H9 (cell line): ENCODE measurements around the gene CROCC. TPM values are rescaled to one million over a fixed set of nuclear protein-coding genes. Genes with fewer than 3 reads are reported as not detected.

Experiments
- DNase-seq: peaks from one replicate; pipeline ENCODE4 v3.0.0-alpha.2; 2017
- H2AFZ ChIP-seq: one replicate; pipeline ENCODE4 v1.6.1; 2013; ENCODE audit warnings: mild to moderate bottlenecking, low read length, control low read depth, moderate library complexity
- H2AK5ac ChIP-seq: 2 replicates; pipeline ENCODE4 v1.6.1; 2013; ENCODE audit warnings: low read length, control low read depth, mixed read lengths; ENCODE audit not compliant: insufficient read length
- H2BK120ac ChIP-seq: one replicate; pipeline ENCODE4 v1.6.1; 2013; ENCODE audit warnings: low read depth, mild to moderate bottlenecking, low read length, control low read depth, inconsistent platforms; ENCODE audit not compliant: poor library complexity, severe bottlenecking
- H2BK12ac ChIP-seq: 2 replicates; pipeline ENCODE4 v1.6.1; 2013; ENCODE audit warnings: low read length, control low read depth, mixed read lengths, low read depth; ENCODE audit not compliant: insufficient read length
- H2BK15ac ChIP-seq: 2 replicates; pipeline ENCODE4 v1.6.1; 2013; ENCODE audit warnings: low read depth, low read length, control low read depth
- H2BK20ac ChIP-seq: one replicate; pipeline ENCODE4 v1.6.1; 2013; ENCODE audit warnings: low read depth, mild to moderate bottlenecking, low read length, control low read depth, inconsistent platforms; ENCODE audit not compliant: poor library complexity, severe bottlenecking
- H2BK5ac ChIP-seq: 2 replicates; pipeline ENCODE4 v1.6.1; 2013; ENCODE audit warnings: low read length, control low read depth, mixed read lengths; ENCODE audit not compliant: insufficient read length
- H3K14ac ChIP-seq: 2 replicates; pipeline ENCODE4 v1.6.1; 2013; ENCODE audit warnings: low read length, control low read depth; ENCODE audit not compliant: insufficient read depth
- H3K18ac ChIP-seq: 2 replicates; pipeline ENCODE4 v1.6.1; 2013; ENCODE audit warnings: low read depth, mild to moderate bottlenecking, mixed read lengths, low read length, control low read depth; ENCODE audit not compliant: insufficient read length
- H3K23ac ChIP-seq: 2 replicates; pipeline ENCODE4 v1.6.1; 2013; ENCODE audit warnings: low read length, control low read depth, mixed read lengths, low read depth; ENCODE audit not compliant: insufficient read length
- H3K23me2 ChIP-seq: 2 replicates; pipeline ENCODE4 v1.6.1; 2013; ENCODE audit warnings: low read depth, mild to moderate bottlenecking, mixed read lengths, low read length, control low read depth; ENCODE audit not compliant: insufficient read length, poor library complexity, severe bottlenecking
- H3K27ac ChIP-seq: 2 replicates; pipeline ENCODE4 v1.5.1; 2013; ENCODE audit warnings: low read length, control low read depth, mixed read lengths, low read depth; ENCODE audit not compliant: insufficient read length
- H3K27me3 ChIP-seq: 2 replicates; pipeline ENCODE4 v1.6.1; 2013; ENCODE audit warnings: low read length, control low read depth, inconsistent platforms; ENCODE audit not compliant: insufficient read depth
- H3K4ac ChIP-seq: 2 replicates; pipeline ENCODE4 v1.6.1; 2013; ENCODE audit warnings: low read depth, mild to moderate bottlenecking, control low read depth, inconsistent platforms, low read length, moderate library complexity
- H3K4me1 ChIP-seq: 2 replicates; pipeline ENCODE4 v1.6.1; 2013; ENCODE audit warnings: low read length, control low read depth, inconsistent platforms; ENCODE audit not compliant: insufficient read depth
- H3K4me2 ChIP-seq: 2 replicates; pipeline ENCODE4 v1.6.1; 2013; ENCODE audit warnings: low read length, control low read depth, mixed read lengths; ENCODE audit not compliant: insufficient read length, insufficient read depth
- H3K56ac ChIP-seq: 2 replicates; pipeline ENCODE4 v1.6.1; 2013; ENCODE audit warnings: low read depth, mild to moderate bottlenecking, mixed read lengths, low read length, control low read depth; ENCODE audit not compliant: insufficient read length
- H3K79me1 ChIP-seq: 2 replicates; pipeline ENCODE4 v1.6.1; 2013; ENCODE audit warnings: low read depth, mild to moderate bottlenecking, moderate library complexity, low read length, control low read depth, inconsistent platforms; ENCODE audit not compliant: insufficient read depth, poor library complexity, severe bottlenecking
- H3K79me2 ChIP-seq: 2 replicates; pipeline ENCODE4 v1.6.1; 2013; ENCODE audit warnings: low read length, control low read depth, inconsistent platforms; ENCODE audit not compliant: insufficient read depth
- H3K9ac ChIP-seq: 2 replicates; pipeline ENCODE4 v1.6.1; 2013; ENCODE audit warnings: low read length, control low read depth, mixed read lengths; ENCODE audit not compliant: insufficient read length; ENCODE audit errors: extremely low read depth
- H3K9me3 ChIP-seq: one replicate; pipeline ENCODE4 v1.6.1; 2013; ENCODE audit warnings: low read depth, low read length, inconsistent platforms; ENCODE audit not compliant: control insufficient read depth
- H3T11ph ChIP-seq: one replicate; pipeline ENCODE4 v1.6.1; 2013; ENCODE audit warnings: mild to moderate bottlenecking, low read length, control low read depth, inconsistent platforms
- H4K20me1 ChIP-seq: one replicate; pipeline ENCODE4 v1.6.1; 2013; ENCODE audit not compliant: control insufficient read depth, insufficient read length, insufficient read depth
- H4K5ac ChIP-seq: 2 replicates; pipeline ENCODE4 v1.6.1; 2013; ENCODE audit warnings: low read depth, mild to moderate bottlenecking, mixed read lengths, low read length, control low read depth; ENCODE audit not compliant: insufficient read length
- H4K8ac ChIP-seq: replicated peaks from 2 replicates; pipeline ENCODE4 v1.6.1; 2013; ENCODE audit warnings: low read length, control low read depth, mixed read lengths, low read depth; ENCODE audit not compliant: insufficient read length
- H4K91ac ChIP-seq: 2 replicates; pipeline ENCODE4 v1.6.1; 2013; ENCODE audit warnings: low read depth, mild to moderate bottlenecking, moderate library complexity, mixed read lengths, low read length, control low read depth; ENCODE audit not compliant: insufficient read length
- H3K27ac Mint-ChIP-seq, 3 experiments: 2 replicates in 2 of 3; 3 replicates in 1 of 3; pipeline ENCODE4 v1.8.0; 2020 to 2021; ENCODE audit warnings: mixed read lengths in 3 of 3, mild to moderate bottlenecking in 1 of 3, moderate library complexity in 1 of 3
- H3K27me3 Mint-ChIP-seq: 2 replicates; pipeline ENCODE4 v1.8.0; 2021; ENCODE audit warnings: low read depth, mild to moderate bottlenecking, moderate library complexity, mixed read lengths
- H3K36me3 Mint-ChIP-seq, 3 experiments: 2 replicates in 2 of 3; 3 replicates in 1 of 3; pipeline ENCODE4 v1.8.0; 2020 to 2021; ENCODE audit warnings: low read depth in 3 of 3, mixed read lengths in 3 of 3; ENCODE audit not compliant: insufficient read depth in 1 of 3
- H3K4me1 Mint-ChIP-seq, 2 experiments: 2 replicates each; pipeline ENCODE4 v1.8.0; 2020; ENCODE audit warnings: mixed read lengths in 2 of 2
- H3K4me3 Mint-ChIP-seq, 2 experiments: 2 replicates in 1 of 2; 3 replicates in 1 of 2; pipeline ENCODE4 v1.8.0; 2020 to 2021; ENCODE audit warnings: mild to moderate bottlenecking in 2 of 2, mixed read lengths in 2 of 2, moderate library complexity in 1 of 2
- H3K9me3 Mint-ChIP-seq, 2 experiments: 2 replicates in 1 of 2; 3 replicates in 1 of 2; pipeline ENCODE4 v1.8.0; 2020; ENCODE audit warnings: mild to moderate bottlenecking in 2 of 2, mixed read lengths in 2 of 2, moderate library complexity in 1 of 2
- CTCF ChIP-seq: fragments of 200-600 bp; sonication (generic); conservative IDR thresholded peaks from 3 replicates; pipeline ENCODE4 v1.8.0; 2021; ENCODE audit warnings: antibody characterized with exemption, mild to moderate bottlenecking
- WGBS: extraction: QIAGEN DNeasy Blood & Tissue Kit; methylation state at CpG from one replicate; pipeline ENCODE4 v1.1.7; 2013; ENCODE audit warnings: missing lambda C conversion rate, low lambda C conversion rate, mixed read lengths; ENCODE audit not compliant: insufficient read length; ENCODE audit errors: extremely low coverage; 5-methylcytosine and 5-hydroxymethylcytosine counted together
- total RNA-seq: library from RNA; stranded (reverse); gene quantifications from 2 replicates; pipeline ENCODE4 v1.2.1, GENCODE V29; 2021

Gene CROCC
- total RNA-seq, 1 experiment from 2014 or later: 40.7 TPM

GRCh38 chr1:16971341-16972188, 49.8 kb downstream of the CROCC start:
- H2BK12ac ChIP-seq: no peak overlapping the region
- no peak overlapping the region for H4K91ac ChIP-seq
- no peak overlapping the region for H3K9ac ChIP-seq
- no peak overlapping the region for H2BK5ac ChIP-seq
- no peaks in the 10 kb centered on the region for H3K9me3 Mint-ChIP-seq
- no peaks in the 10 kb centered on the region for H4K20me1 ChIP-seq
- H3K27ac Mint-ChIP-seq: peak overlapping the region in 1 of 3 experiments; percentile 72; a peak in 2 of 7 replicates
- H2BK120ac ChIP-seq: no peak overlapping the region
- H3K4me1 ChIP-seq: no peaks in the 10 kb centered on the region
- no peak overlapping the region for H2AK5ac ChIP-seq
- WGBS: no CpG with 5 or more reads among the region's 28 CpGs
- H3K79me1 ChIP-seq: no peaks in the 10 kb centered on the region
- H3K36me3 Mint-ChIP-seq: peaks cover 11 to 52% (median 36%) of the 10 kb centered on the region in 3 experiments
- no peaks in the 10 kb centered on the region for H3K23me2 ChIP-seq
- H3T11ph ChIP-seq: no peak overlapping the region
- no peaks in the 10 kb centered on the region for H3K9me3 ChIP-seq
- no peak overlapping the region for H3K27ac ChIP-seq
- peaks cover 12 to 29% of the 10 kb centered on the region in 2 experiments for H3K4me1 Mint-ChIP-seq
- H2BK20ac ChIP-seq: no peak overlapping the region
- H3K14ac ChIP-seq: no peak overlapping the region
- H3K4ac ChIP-seq: no peak overlapping the region
- no peak overlapping the region for H2BK15ac ChIP-seq
- H3K23ac ChIP-seq: no peak overlapping the region
- no peak overlapping the region for H3K18ac ChIP-seq
- H2AFZ ChIP-seq: no peak overlapping the region
- no peak overlapping the region for H3K56ac ChIP-seq
- no peak for TF ChIP-seq CTCF
- no peaks in the 10 kb centered on the region for H3K27me3 ChIP-seq
- H4K5ac ChIP-seq: no peak overlapping the region
- no peak overlapping the region for H3K4me2 ChIP-seq
- no peak overlapping the region for H3K4me3 Mint-ChIP-seq
- no peaks in the 10 kb centered on the region for H3K27me3 Mint-ChIP-seq
- peak; percentile 75 for DNase-seq
- no peak overlapping the region for H4K8ac ChIP-seq
- H3K79me2 ChIP-seq: no peaks in the 10 kb centered on the region
